ENCODE data around the gene C1orf216. TPM values are rescaled to one million over a fixed set of nuclear protein-coding genes. Genes with fewer than 3 reads are reported as not detected.
A peak's percentile ranks its signal among the peaks of the same experiment; 100 is the strongest.

Gene C1orf216
- total and polyA plus RNA-seq, 2 of the 4 experiments (the other 2 are of a cell fraction): 13.4 to 16.7 TPM

GRCh38 chr1:35745124-35745730 is 26.5 kb upstream of the C1orf216 start:
- no peak overlapping the region for H4K91ac ChIP-seq (ENCODE audit: insufficient read depth, low read depth, low read length)
- DNase-seq (peak; percentile 77), ATAC-seq (ENCODE audit: low read depth) (peak; percentile 78)
- H2AK9ac ChIP-seq (replicated peaks; ENCODE audit: low read depth, low read length, poor library complexity): no peak overlapping the region
- no peak overlapping the region for H2AFZ ChIP-seq (replicated peaks; ENCODE audit: low read length, poor library complexity)
- POLR2A ChIA-PET (ENCODE audit: unreplicated experiment): no interaction called here
- no peaks in the 10 kb centered on the region for H3K4me1 ChIP-seq (ENCODE audit: control insufficient read depth, insufficient read depth, low read length)
- no peaks in the 10 kb centered on the region for H4K20me1 ChIP-seq (ENCODE audit: insufficient read depth, low read length)
- dilution Hi-C loops (cut with HindIII; ENCODE audit: low sequenced_read_pairs, unreplicated experiment) (no loop called here), in situ Hi-C loops (cut with MboI; ENCODE audit: low sequenced_read_pairs) (no loop called here), intact Hi-C loops (cut with micrococcal nuclease) (no loop called here)
- no peak overlapping the region for H3K23ac ChIP-seq (ENCODE audit: low read depth, low read length)
- no peaks in the 10 kb centered on the region for H3K79me1 ChIP-seq (ENCODE audit: low read depth in 1 of 2, low read length in 2 of 2)
- no peak overlapping the region for H3K27ac ChIP-seq (ENCODE audit: insufficient read depth, low read length)
- no peak overlapping the region for H2BK15ac ChIP-seq (ENCODE audit: low read depth, low read length)
- no peak overlapping the region for H3K9ac ChIP-seq (ENCODE audit: low read depth, low read length)
- no peak overlapping the region for H3K4me3 ChIP-seq (ENCODE audit: insufficient read depth, low read depth, low read length)
- H3K4ac ChIP-seq (ENCODE audit: low read depth, low read length): no peak overlapping the region
- CTCF ChIA-PET: interaction anchor here (0.5 to 1.3 kb wide), 2 partner anchors 18 to 193 kb away, joined by 4 to 5 read pairs; no protein-coding TSS in a partner anchor
- no peak overlapping the region for H4K8ac ChIP-seq (ENCODE audit: low read depth in 2 of 2, low read length in 2 of 2)
- no peak overlapping the region for H3K56ac ChIP-seq (ENCODE audit: extremely low read depth, insufficient read depth, low read length)
- TF ChIP-seq CEBPB (IDR thresholded peaks at IDR 0.05; ENCODE audit: low read depth, low read length) (no peak), ELK1 (IDR thresholded peaks at IDR 0.05; ENCODE audit: borderline replicate concordance, low read depth, low read length) (no peak), RCOR1 (IDR thresholded peaks at IDR 0.05; ENCODE audit: insufficient replicate concordance, low read length) (no peak), BHLHE40 (IDR thresholded peaks at IDR 0.05; ENCODE audit: low read depth, low read length) (peak; percentile 37; the same call in 1 of the 2 replicates), MAFK (IDR thresholded peaks at IDR 0.05; ENCODE audit: low read depth, low read length) (peak; percentile 90)
- TF ChIP-seq, protein P1, sequence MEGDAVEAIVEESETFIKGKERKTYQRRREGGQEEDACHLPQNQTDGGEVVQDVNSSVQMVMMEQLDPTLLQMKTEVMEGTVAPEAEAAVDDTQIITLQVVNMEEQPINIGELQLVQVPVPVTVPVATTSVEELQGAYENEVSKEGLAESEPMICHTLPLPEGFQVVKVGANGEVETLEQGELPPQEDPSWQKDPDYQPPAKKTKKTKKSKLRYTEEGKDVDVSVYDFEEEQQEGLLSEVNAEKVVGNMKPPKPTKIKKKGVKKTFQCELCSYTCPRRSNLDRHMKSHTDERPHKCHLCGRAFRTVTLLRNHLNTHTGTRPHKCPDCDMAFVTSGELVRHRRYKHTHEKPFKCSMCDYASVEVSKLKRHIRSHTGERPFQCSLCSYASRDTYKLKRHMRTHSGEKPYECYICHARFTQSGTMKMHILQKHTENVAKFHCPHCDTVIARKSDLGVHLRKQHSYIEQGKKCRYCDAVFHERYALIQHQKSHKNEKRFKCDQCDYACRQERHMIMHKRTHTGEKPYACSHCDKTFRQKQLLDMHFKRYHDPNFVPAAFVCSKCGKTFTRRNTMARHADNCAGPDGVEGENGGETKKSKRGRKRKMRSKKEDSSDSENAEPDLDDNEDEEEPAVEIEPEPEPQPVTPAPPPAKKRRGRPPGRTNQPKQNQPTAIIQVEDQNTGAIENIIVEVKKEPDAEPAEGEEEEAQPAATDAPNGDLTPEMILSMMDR (conservative IDR thresholded peaks at IDR 0.05; ENCODE audit: low read depth, low read length): no peak
- H3K36me3 ChIP-seq (ENCODE audit: control insufficient read depth, insufficient read depth, low read length): 0 out of 2 replicates have a peak, but pooled peaks cover 2% of the 10 kb centered on the region
- H2AK5ac ChIP-seq (ENCODE audit: low read depth, low read length): no peak overlapping the region
- H2BK5ac ChIP-seq (ENCODE audit: low read depth, low read length, poor library complexity, severe bottlenecking): no peak overlapping the region
- BruUV-seq (replicated peaks): no TSS peak
- H3K14ac ChIP-seq (replicated peaks; ENCODE audit: low read depth, low read length): no peak overlapping the region
- no peak overlapping the region for H3K18ac ChIP-seq (ENCODE audit: low read depth, low read length)
- no peak overlapping the region for H4K5ac ChIP-seq (ENCODE audit: low read depth, low read length)
- no peaks in the 10 kb centered on the region for H3K27me3 ChIP-seq (ENCODE audit: control insufficient read depth, insufficient read depth, low read length)
- H3K9me1 ChIP-seq (ENCODE audit: insufficient read depth, low read length): peaks cover 4% of the 10 kb centered on the region; the same call in 1 of the 2 replicates
- H3K9me3 ChIP-seq (ENCODE audit: control insufficient read depth, insufficient read depth, low read length): no peaks in the 10 kb centered on the region
- H3K4me2 ChIP-seq (ENCODE audit: low read depth, low read length): no peak overlapping the region
- H2BK20ac ChIP-seq (ENCODE audit: low read depth, low read length): no peak overlapping the region
- no peak overlapping the region for H2BK120ac ChIP-seq (ENCODE audit: low read depth, low read length)
- no CpG with 5 or more reads among the region's 1 CpG for WGBS, 2 experiments (ENCODE audit: extremely low coverage in 2 of 2, insufficient read length in 1 of 2)
